HG03432 (cell line): Measurements from ENCODE around the gene CDH18.
"Not testable (repeated sequence)": the region's sequence is repeated elsewhere in the genome, so short reads cannot be mapped to it uniquely, and the experiment has no call there.

ENCODE experiments used
- ATAC-seq: cut with Tn5 transposase; IDR thresholded peaks from one replicate; pipeline ENCODE4 v1.9.1; 2021; ENCODE audit warnings: mild to moderate bottlenecking, moderate library complexity; ENCODE audit not compliant: unreplicated experiment

Gene CDH18

GRCh38 chr5:19862711-19863110 is 125.3 kb downstream of the CDH18 start:
- ATAC-seq = no peak

- no peak for ATAC-seq
Measured at GRCh38 chr5:19859020-19859419, 129.0 kb downstream of the CDH18 start.

GRCh38 chr5:19855931-19856330 is 132.1 kb downstream of the CDH18 start:
- no peak for ATAC-seq

GRCh38 chr5:19855453-19855852 is 132.5 kb downstream of the CDH18 start:
- ATAC-seq = no peak

GRCh38 chr5:19855031-19855430 is 133.0 kb downstream of the CDH18 start:
- no peak for ATAC-seq

GRCh38 chr5:19853616-19854240 is 134.3 kb downstream of the CDH18 start:
- ATAC-seq = no peak

- ATAC-seq = no peak
Measured at GRCh38 chr5:19837536-19838174, 150.3 kb downstream of the CDH18 start.

- no peak for ATAC-seq
Measured at GRCh38 chr5:19835442-19835841, 152.6 kb downstream of the CDH18 start.

- ATAC-seq = not testable (repeated sequence)
Measured at GRCh38 chr5:19812720-19813119, 175.3 kb downstream of the CDH18 start.

- no peak for ATAC-seq
Measured at GRCh38 chr5:19806756-19807155, 181.2 kb downstream of the CDH18 start.

GRCh38 chr5:19802686-19803085 is 185.3 kb downstream of the CDH18 start:
- no peak for ATAC-seq

GRCh38 chr5:19795218-19795617 is 192.8 kb downstream of the CDH18 start:
- no peak for ATAC-seq

GRCh38 chr5:19790829-19791466 is 197.1 kb downstream of the CDH18 start:
- no peak for ATAC-seq

GRCh38 chr5:19782566-19782965 is 205.4 kb downstream of the CDH18 start:
- ATAC-seq = no peak

- ATAC-seq = no peak
Measured at GRCh38 chr5:19777363-19777762, 210.6 kb downstream of the CDH18 start.

GRCh38 chr5:19776886-19777285 is 211.1 kb downstream of the CDH18 start:
- not testable (repeated sequence) for ATAC-seq

GRCh38 chr5:19771174-19771835 is 216.7 kb downstream of the CDH18 start:
- ATAC-seq = no peak

GRCh38 chr5:19770396-19770795 is 217.6 kb downstream of the CDH18 start:
- no peak for ATAC-seq

GRCh38 chr5:19767987-19768386 is 220.0 kb downstream of the CDH18 start:
- ATAC-seq = no peak

GRCh38 chr5:19753579-19753978 is 234.4 kb downstream of the CDH18 start:
- no peak for ATAC-seq

GRCh38 chr5:19751326-19751725 is 236.7 kb downstream of the CDH18 start:
- ATAC-seq = no peak

GRCh38 chr5:19745247-19745646 is 242.8 kb downstream of the CDH18 start:
- ATAC-seq = no peak
